Caco-2 (cell line): ENCODE results near the gene TRAPPC6A. TPM values are rescaled to one million over a fixed set of nuclear protein-coding genes. Genes with fewer than 3 reads are reported as not detected.

ENCODE experiments used
- BruUV-seq: library from RNA; stranded (reverse); fragments of 400-500 nt; replicated peaks from 2 replicates; lab custom pipeline; 2021; lab: Mats Ljungman, UMichigan
- CTCF ChIA-PET: fragments of 300-600 bp; sonication (Branson Sonifier 250); formaldehyde crosslinking; loops from one replicate; lab custom pipeline; 2022; ENCODE audit warnings: antibody characterized with exemption; lab: Charles Lee
- POLR2A ChIA-PET: fragments of 300-600 bp; sonication (Branson Sonifier 250); formaldehyde crosslinking; loops from one replicate; lab custom pipeline; 2022; ENCODE audit warnings: antibody characterized with exemption; lab: Charles Lee
- DNase-seq, 2 experiments: peaks; one replicate each; pipeline versions ENCODE4 v3.0.0 to v3.0.0-alpha.2; 2020 to 2022
- H3K27me3 ChIP-seq: replicated peaks from 2 replicates; pipeline ENCODE4 v1.6.0; 2011; ENCODE audit warnings: low read length; ENCODE audit not compliant: control insufficient read depth, insufficient read depth
- H3K36me3 ChIP-seq: 2 replicates; pipeline ENCODE4 v1.5.1; 2011; ENCODE audit warnings: low read length; ENCODE audit not compliant: control insufficient read depth, insufficient read depth
- H3K4me1 ChIP-seq: fragments of 250-450 bp; sonication (Bioruptor Pico); 2 replicates; pipeline ENCODE4 v1.5.1; 2020; ENCODE audit warnings: mild to moderate bottlenecking
- H3K4me3 ChIP-seq: 2 replicates; pipeline ENCODE4 v1.5.1; 2011; ENCODE audit warnings: low read depth, mild to moderate bottlenecking, control low read depth, low read length
- H3K9me3 ChIP-seq: fragments of 250-450 bp; sonication (Bioruptor Pico); 2 replicates; pipeline ENCODE4 v1.5.1; 2020; ENCODE audit warnings: mild to moderate bottlenecking, moderate library complexity
- H3K27ac Mint-ChIP-seq: one replicate; pipeline ENCODE4 v1.8.0; 2022; ENCODE audit warnings: mixed read lengths; ENCODE audit not compliant: unreplicated experiment
- H3K27me3 Mint-ChIP-seq: one replicate; pipeline ENCODE4 v1.8.0; 2022; ENCODE audit warnings: mixed read lengths; ENCODE audit not compliant: insufficient read depth, unreplicated experiment
- H3K36me3 Mint-ChIP-seq: one replicate; pipeline ENCODE4 v1.8.0; 2022; ENCODE audit warnings: mild to moderate bottlenecking, mixed read lengths; ENCODE audit not compliant: insufficient read depth, unreplicated experiment
- H3K4me1 Mint-ChIP-seq: one replicate; pipeline ENCODE4 v1.8.0; 2022; ENCODE audit warnings: low read depth, mixed read lengths; ENCODE audit not compliant: unreplicated experiment
- H3K4me3 Mint-ChIP-seq: one replicate; pipeline ENCODE4 v1.8.0; 2022; ENCODE audit warnings: mild to moderate bottlenecking, moderate library complexity, mixed read lengths; ENCODE audit not compliant: unreplicated experiment
- H3K9me3 Mint-ChIP-seq: one replicate; pipeline ENCODE4 v1.8.0; 2022; ENCODE audit warnings: mixed read lengths; ENCODE audit not compliant: unreplicated experiment
- intact Hi-C: fragments of 100-400 bp; cut with micrococcal nuclease; formaldehyde crosslinking; loops from one replicate; pipeline ENCODE4 v1.10.0; 2022; ENCODE audit not compliant: unreplicated experiment
- total RNA-seq: library from RNA; stranded (reverse); gene quantifications from 2 replicates; pipeline ENCODE4 v1.2.3, GENCODE V29; 2022
- TF ChIP-seq, protein P1 (sequence below), 2 experiments: fragments of 200-600 bp in 1 of 2; IDR thresholded peaks; 1 replicate in 1 of 2; 2 replicates in 1 of 2; pipeline versions ENCODE4 v1.5.1 to v1.8.0; 2011 to 2022; ENCODE audit warnings: antibody characterized with exemption in 1 of 2, control low read depth in 1 of 2, inconsistent platforms in 1 of 2, low read depth in 1 of 2, low read length in 1 of 2, mild to moderate bottlenecking in 1 of 2, moderate library complexity in 1 of 2; ENCODE audit not compliant: insufficient read depth in 1 of 2, severe bottlenecking in 1 of 2, unreplicated experiment in 1 of 2

TRAPPC6A gene
- total RNA-seq, 1 experiment from 2014 or later: 53.2 TPM

GRCh38 chr19:45160870-45161737 is 16.9 kb downstream of the TRAPPC6A start, which contains the start of gene NKPD1:
NKPD1 (minus strand) TSS chr19:45160982; CDS start chr19:45160150, 832 bp downstream.
- ChIA-PET POLR2A (interaction anchor here (0.7 to 1.0 kb wide), 2 partner anchors 18 to 68 kb away, joined by 3 to 8 read pairs; partner anchors contain the start of genes BLOC1S3 and PPP1R37), CTCF (interaction anchor here (0.6 to 1.9 kb wide), 5 partner anchors 9 to 87 kb away, joined by 3 to 11 read pairs (median 3); partner anchors contain the start of genes BLOC1S3 and TRAPPC6A)
- Histone ChIP-seq H3K9me3 (no peaks in the 10 kb centered on the region), H3K36me3 (no peaks in the 10 kb centered on the region), H3K4me3 (no peak within 1 kb of the TSS), H3K27me3 (no peaks in the 10 kb centered on the region), H3K4me1 (peaks cover 19% of the 10 kb centered on the region)
- no peaks in the 10 kb centered on the region for H3K27me3 Mint-ChIP-seq
- TF ChIP-seq, protein P1, sequence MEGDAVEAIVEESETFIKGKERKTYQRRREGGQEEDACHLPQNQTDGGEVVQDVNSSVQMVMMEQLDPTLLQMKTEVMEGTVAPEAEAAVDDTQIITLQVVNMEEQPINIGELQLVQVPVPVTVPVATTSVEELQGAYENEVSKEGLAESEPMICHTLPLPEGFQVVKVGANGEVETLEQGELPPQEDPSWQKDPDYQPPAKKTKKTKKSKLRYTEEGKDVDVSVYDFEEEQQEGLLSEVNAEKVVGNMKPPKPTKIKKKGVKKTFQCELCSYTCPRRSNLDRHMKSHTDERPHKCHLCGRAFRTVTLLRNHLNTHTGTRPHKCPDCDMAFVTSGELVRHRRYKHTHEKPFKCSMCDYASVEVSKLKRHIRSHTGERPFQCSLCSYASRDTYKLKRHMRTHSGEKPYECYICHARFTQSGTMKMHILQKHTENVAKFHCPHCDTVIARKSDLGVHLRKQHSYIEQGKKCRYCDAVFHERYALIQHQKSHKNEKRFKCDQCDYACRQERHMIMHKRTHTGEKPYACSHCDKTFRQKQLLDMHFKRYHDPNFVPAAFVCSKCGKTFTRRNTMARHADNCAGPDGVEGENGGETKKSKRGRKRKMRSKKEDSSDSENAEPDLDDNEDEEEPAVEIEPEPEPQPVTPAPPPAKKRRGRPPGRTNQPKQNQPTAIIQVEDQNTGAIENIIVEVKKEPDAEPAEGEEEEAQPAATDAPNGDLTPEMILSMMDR (IDR thresholded peaks at IDR 0.05; ENCODE audit: insufficient read depth in 1 of 2, low read depth in 1 of 2, low read length in 1 of 2, severe bottlenecking in 1 of 2, unreplicated experiment in 1 of 2): no peak
- H3K9me3 Mint-ChIP-seq: no peaks in the 10 kb centered on the region
- peaks cover 23% of the 10 kb centered on the region for H3K4me1 Mint-ChIP-seq
- peak; percentile 88 to 91 for DNase-seq
- intact Hi-C loops: loop anchor here (2.0 to 5.0 kb wide), 3 partner anchors 18 to 178 kb away; partner anchors contain the start of genes BLOC1S3, EXOC3L2 and TRAPPC6A
- H3K27ac Mint-ChIP-seq: no peak within 1 kb of the TSS
- peak within 1 kb of the TSS; percentile 13 for H3K4me3 Mint-ChIP-seq
- H3K36me3 Mint-ChIP-seq: peaks cover 39% of the 10 kb centered on the region
- BruUV-seq: no TSS peak

GRCh38 chr19:45159971-45160324 is 18.1 kb downstream of the TRAPPC6A start:
- Mint-ChIP-seq H3K4me1 (peaks cover 23% of the 10 kb centered on the region), H3K9me3 (no peaks in the 10 kb centered on the region), H3K36me3 (peaks cover 39% of the 10 kb centered on the region), H3K4me3 (peak overlapping the region; percentile 13), H3K27ac (no peak overlapping the region), H3K27me3 (no peaks in the 10 kb centered on the region)
- no peaks in the 10 kb centered on the region for H3K36me3 ChIP-seq
- no TSS peak for BruUV-seq
- peaks cover 19% of the 10 kb centered on the region for H3K4me1 ChIP-seq
- no peak overlapping the region for H3K4me3 ChIP-seq
- H3K27me3 ChIP-seq: no peaks in the 10 kb centered on the region
- ChIA-PET CTCF (interaction anchor here (1.9 kb wide), 1 partner anchor 18 kb away, joined by 11 read pairs; the partner anchor contains the start of genes BLOC1S3 and TRAPPC6A), POLR2A (no interaction called here)
- H3K9me3 ChIP-seq: no peaks in the 10 kb centered on the region
- intact Hi-C loops: loop anchor here (2.0 to 5.0 kb wide), 3 partner anchors 19 to 179 kb away; partner anchors contain the start of genes BLOC1S3, EXOC3L2 and TRAPPC6A
- TF ChIP-seq, protein P1 (IDR thresholded peaks at IDR 0.05; ENCODE audit: insufficient read depth in 1 of 2, low read depth in 1 of 2, low read length in 1 of 2, severe bottlenecking in 1 of 2, unreplicated experiment in 1 of 2): no peak
- no peak for DNase-seq

DNA sequence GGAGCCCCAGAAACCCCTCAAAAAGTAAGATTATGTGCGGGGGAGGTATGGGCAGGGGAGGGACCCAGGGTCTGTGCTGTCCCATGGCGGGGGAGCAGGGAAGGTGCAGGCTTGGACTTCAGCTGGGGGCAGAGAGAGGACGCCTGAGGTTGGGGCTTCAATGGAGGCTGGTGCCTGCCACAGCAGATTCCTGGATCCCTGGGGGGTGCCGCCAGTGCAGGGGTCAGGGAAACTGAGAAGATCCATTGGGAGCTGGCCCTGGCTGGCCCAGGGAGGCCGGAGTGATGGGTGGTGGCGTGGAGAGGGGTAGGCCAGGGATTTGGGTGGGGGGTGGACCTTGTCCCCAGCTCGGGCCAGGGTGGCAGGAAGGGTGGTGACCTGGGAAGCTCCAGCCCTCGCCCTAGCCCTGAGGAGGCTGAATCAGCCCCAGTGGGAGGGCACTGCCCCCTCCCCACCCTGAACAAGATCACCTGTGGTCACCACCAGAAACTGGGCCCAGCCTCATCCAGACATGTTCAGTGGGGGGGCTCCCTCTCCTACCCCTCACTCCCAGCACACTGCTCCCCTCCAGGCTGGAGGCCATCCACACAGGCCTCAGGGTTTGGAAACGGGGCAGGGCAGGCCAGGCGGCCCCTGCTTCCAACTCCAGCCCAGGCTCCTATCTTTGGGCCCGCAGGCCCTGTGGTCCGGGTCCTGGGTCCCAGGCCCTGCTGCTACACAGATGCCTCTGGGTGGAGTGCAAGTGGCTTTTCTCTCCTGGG is 18.6 kb downstream of the TRAPPC6A start:
- H3K4me1 ChIP-seq: peaks cover 25% of the 10 kb centered on the region
- H3K9me3 ChIP-seq: no peaks in the 10 kb centered on the region
- H3K4me3 ChIP-seq: no peak overlapping the region
- H3K36me3 ChIP-seq: no peaks in the 10 kb centered on the region
- H3K36me3 Mint-ChIP-seq: peaks cover 43% of the 10 kb centered on the region
- H3K4me1 Mint-ChIP-seq: peaks cover 25% of the 10 kb centered on the region
- no peak overlapping the region for H3K27ac Mint-ChIP-seq
- CTCF ChIA-PET: interaction anchor here (1.9 kb wide), 1 partner anchor 19 kb away, joined by 11 read pairs; the partner anchor contains the start of genes BLOC1S3 and TRAPPC6A
- TF ChIP-seq, protein P1 (IDR thresholded peaks at IDR 0.05; ENCODE audit: insufficient read depth in 1 of 2, low read depth in 1 of 2, low read length in 1 of 2, severe bottlenecking in 1 of 2, unreplicated experiment in 1 of 2): no peak
- intact Hi-C loops: no loop called here
- no peak overlapping the region for H3K4me3 Mint-ChIP-seq
- POLR2A ChIA-PET: no interaction called here
- no TSS peak for BruUV-seq
- DNase-seq: no peak
- no peaks in the 10 kb centered on the region for H3K9me3 Mint-ChIP-seq
- H3K27me3 ChIP-seq: no peaks in the 10 kb centered on the region
- H3K27me3 Mint-ChIP-seq: no peaks in the 10 kb centered on the region
